Keratinocyte (primary cell): ENCODE data around the gene SPATA32. TPM values are rescaled to one million over a fixed set of nuclear protein-coding genes. Genes with fewer than 3 reads are reported as not detected.
"Not testable (repeated sequence)": the region's sequence is repeated elsewhere in the genome, so short reads cannot be mapped to it uniquely, and the experiment has no call there.

Source experiments
- DNase-seq: peaks from one replicate; pipeline ENCODE4 v3.0.0-alpha.2; 2011; ENCODE audit warnings: low read depth, missing footprints, low spot score
- FAIRE-seq: peaks from 2 replicates; lab custom pipeline; 2011; peaks lifted over from hg19 to GRCh38; lab: Jason Lieb, UNC
- H2AFZ ChIP-seq: 2 replicates; pipeline ENCODE4 v1.6.0; 2012; ENCODE audit warnings: low read length, control low read depth, inconsistent platforms; ENCODE audit not compliant: control insufficient read depth
- H3K27ac ChIP-seq: 2 replicates; pipeline ENCODE4 v1.5.1; 2011; ENCODE audit warnings: low read length; ENCODE audit not compliant: control insufficient read depth, insufficient read depth
- H3K27me3 ChIP-seq: 3 replicates; pipeline ENCODE4 v1.6.0; 2011; ENCODE audit warnings: low read length; ENCODE audit not compliant: control insufficient read depth, insufficient read depth; ENCODE audit errors: extremely low read depth
- H3K36me3 ChIP-seq, 2 experiments: 2 replicates in 1 of 2; 3 replicates in 1 of 2; pipeline ENCODE4 v1.5.1; 2011; ENCODE audit warnings: low read length in 2 of 2, mild to moderate bottlenecking in 1 of 2; ENCODE audit not compliant: control insufficient read depth in 2 of 2, insufficient read depth in 2 of 2; ENCODE audit errors: extremely low read depth in 1 of 2
- H3K4me1 ChIP-seq: 3 replicates; pipeline ENCODE4 v1.5.1; 2011; ENCODE audit warnings: low read length; ENCODE audit not compliant: control insufficient read depth, insufficient read depth; ENCODE audit errors: extremely low read depth
- H3K4me2 ChIP-seq: 3 replicates; pipeline ENCODE4 v1.6.0; 2011; ENCODE audit warnings: low read depth, low read length; ENCODE audit not compliant: control insufficient read depth, insufficient read depth; ENCODE audit errors: extremely low read depth
- H3K4me3 ChIP-seq, 3 experiments: fragments of 200-600 bp in 1 of 3; sonication (generic) in 1 of 3; 2 replicates in 2 of 3; 3 replicates in 1 of 3; pipeline ENCODE4 v1.5.1; 2011 to 2016; ENCODE audit warnings: low read length in 3 of 3, mild to moderate bottlenecking in 3 of 3, control low read depth in 2 of 3, inconsistent platforms in 1 of 3, low read depth in 1 of 3, mixed read lengths in 1 of 3, mixed run types in 1 of 3, moderate library complexity in 1 of 3; ENCODE audit not compliant: control insufficient read depth in 2 of 3, insufficient read depth in 2 of 3; ENCODE audit errors: extremely low read depth in 1 of 3
- H3K79me2 ChIP-seq: 2 replicates; pipeline ENCODE4 v1.6.0; 2012; ENCODE audit warnings: low read length; ENCODE audit not compliant: control insufficient read depth, insufficient read depth
- H3K9ac ChIP-seq: 3 replicates; pipeline ENCODE4 v1.6.0; 2011; ENCODE audit warnings: low read length; ENCODE audit not compliant: control insufficient read depth, insufficient read depth; ENCODE audit errors: extremely low read depth
- H3K9me1 ChIP-seq: 3 replicates; pipeline ENCODE4 v1.6.0; 2011; ENCODE audit warnings: low read length; ENCODE audit not compliant: control insufficient read depth, insufficient read depth; ENCODE audit errors: extremely low read depth
- H3K9me3 ChIP-seq: 2 replicates; pipeline ENCODE4 v1.5.1; 2012; ENCODE audit warnings: low read depth, low read length; ENCODE audit not compliant: control insufficient read depth
- H4K20me1 ChIP-seq: 3 replicates; pipeline ENCODE4 v1.6.0; 2011; ENCODE audit warnings: low read length; ENCODE audit not compliant: control insufficient read depth, insufficient read depth; ENCODE audit errors: extremely low read depth
- CTCF ChIP-seq, 3 experiments: IDR thresholded peaks in 1 of 3; conservative IDR thresholded peaks in 1 of 3; optimal IDR thresholded peaks in 1 of 3; 2 replicates in 2 of 3; 3 replicates in 1 of 3; pipeline versions ENCODE3 to v1.5.1; 2011; ENCODE audit warnings: low read length in 3 of 3, mild to moderate bottlenecking in 3 of 3, moderate library complexity in 2 of 3, control low read depth in 1 of 3, inconsistent platforms in 1 of 3; ENCODE audit not compliant: insufficient read depth in 2 of 3; ENCODE audit errors: extremely low read depth in 1 of 3
- EZH2 ChIP-seq: IDR thresholded peaks from one replicate; pipeline ENCODE4 v1.6.1; 2012; ENCODE audit warnings: inconsistent platforms, mild to moderate bottlenecking, low read length, moderate library complexity
- dilution Hi-C: fragments of 300-500 bp; cut with MboI; formaldehyde crosslinking; loops from one replicate; pipeline ENCODE4 v1.7.0; 2020; ENCODE audit warnings: low sequenced_read_pairs; ENCODE audit not compliant: extremely low pct_ligation_motif_present
- polyA plus RNA-seq, 5 experiments: library from polyadenylated mRNA; depleted of rRNA in 3 of 5; stranded (reverse) in 3 of 5; stranded (forward) in 1 of 5; unstranded in 1 of 5; fragments of >200 nt; gene quantifications; 1 replicate in 1 of 5; 2 replicates in 3 of 5; 3 replicates in 1 of 5; pipeline versions ENCODE4 v1.2.1 to v1.2.3, GENCODE V29; 2011 to 2012; ENCODE audit warnings: missing spikeins in 2 of 5, low read depth in 1 of 5, low replicate concordance in 1 of 5

SPATA32 gene
- polyA plus RNA-seq, 1 donor (not counting 4 experiments of a cell fraction or from before 2014, with no cell fraction given), result not detected

DNA sequence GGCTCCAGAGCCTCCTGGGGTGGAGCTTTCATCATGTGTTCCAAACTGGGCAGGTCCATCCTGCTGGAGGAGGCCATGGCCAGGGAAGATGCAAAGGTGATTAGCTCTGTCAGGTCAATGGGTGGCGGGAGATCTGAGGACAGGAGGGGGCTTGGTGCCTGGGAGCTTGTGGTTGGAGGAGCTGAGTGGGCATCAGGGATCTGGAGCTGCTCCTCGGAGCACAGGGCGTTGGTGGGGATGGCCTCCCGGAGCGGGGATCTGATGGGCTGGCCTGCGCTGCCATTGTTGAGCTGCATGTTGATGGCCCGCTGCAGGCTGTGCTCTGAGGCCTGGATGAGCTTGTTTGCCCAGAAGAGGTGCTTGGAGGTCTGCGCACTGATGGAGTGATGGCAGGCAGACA, 6.5 kb downstream of the SPATA32 start:
- Histone ChIP-seq H4K20me1 (no peaks in the 10 kb centered on the region), H3K4me1 (peaks cover 5% of the 10 kb centered on the region), H3K79me2 (no peaks in the 10 kb centered on the region), H3K9me3 (no peaks in the 10 kb centered on the region), H3K9me1 (no peaks in the 10 kb centered on the region), H3K27me3 (no peaks in the 10 kb centered on the region), H3K27ac (no peak overlapping the region), H3K9ac (no peak overlapping the region), H3K4me2 (no peak overlapping the region), H3K36me3 (peaks cover 0 to 2% of the 10 kb centered on the region in 2 experiments), H2AFZ (no peak overlapping the region), H3K4me3 (no peak overlapping the region)
- TF ChIP-seq EZH2 (no peak), CTCF (optimal IDR thresholded peaks at IDR 0.05 in 1 of 3, IDR thresholded peaks at IDR 0.05 in 1 of 3, conservative IDR thresholded peaks at IDR 0.05 in 1 of 3; ENCODE audit: extremely low read depth in 1 of 3, insufficient read depth in 2 of 3, low read length in 3 of 3) (no peak)
- dilution Hi-C loops, result no loop called here
- FAIRE-seq, result no peak
- DNase-seq, result no peak

GRCh38 chr17:45253879-45254278, 8.0 kb downstream of the SPATA32 start:
- Histone ChIP-seq H4K20me1 (no peaks in the 10 kb centered on the region), H3K36me3 (peaks cover 0 to 11% of the 10 kb centered on the region in 2 experiments), H3K9ac (no peak overlapping the region), H2AFZ (no peak overlapping the region), H3K27me3 (no peaks in the 10 kb centered on the region), H3K9me3 (no peaks in the 10 kb centered on the region), H3K4me1 (peaks cover 8% of the 10 kb centered on the region), H3K4me3 (no peak overlapping the region), H3K79me2 (no peaks in the 10 kb centered on the region), H3K27ac (no peak overlapping the region), H3K9me1 (no peaks in the 10 kb centered on the region), H3K4me2 (no peak overlapping the region)
- FAIRE-seq, result no peak
- dilution Hi-C loops, result no loop called here
- TF ChIP-seq CTCF (optimal IDR thresholded peaks at IDR 0.05 in 1 of 3, IDR thresholded peaks at IDR 0.05 in 1 of 3, conservative IDR thresholded peaks at IDR 0.05 in 1 of 3; ENCODE audit: extremely low read depth in 1 of 3, insufficient read depth in 2 of 3, low read length in 3 of 3), result no peak
- no peak for TF ChIP-seq EZH2
- DNase-seq, result no peak

DNA sequence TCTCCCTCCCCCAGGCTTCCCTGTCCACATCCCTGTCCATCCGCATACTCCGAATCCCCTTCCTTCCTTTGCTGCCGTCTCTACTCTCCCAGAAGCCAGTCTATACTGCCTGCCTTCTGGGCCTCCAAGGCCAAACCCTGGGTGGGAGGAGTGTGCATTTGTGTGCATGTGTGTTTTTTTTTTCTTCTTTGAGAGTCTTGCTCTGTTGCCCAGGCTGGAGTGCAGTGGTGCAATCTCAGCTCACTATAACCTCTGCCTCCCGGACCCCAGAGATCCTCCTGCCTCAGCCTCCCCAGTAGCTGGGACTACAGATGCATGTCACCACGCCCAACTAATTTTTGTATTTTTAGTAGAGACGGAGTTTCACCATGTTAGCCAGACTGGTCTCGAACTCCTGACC, 8.7 kb downstream of the SPATA32 start:
- H3K79me2 ChIP-seq, H3K9me3 ChIP-seq, H3K9ac ChIP-seq, dilution Hi-C loops, FAIRE-seq, H3K4me2 ChIP-seq, H3K27ac ChIP-seq, DNase-seq, H3K4me3 ChIP-seq, H4K20me1 ChIP-seq, H2AFZ ChIP-seq, H3K27me3 ChIP-seq, H3K9me1 ChIP-seq: not testable (repeated sequence)
- peaks cover 13% of the 10 kb centered on the region for H3K4me1 ChIP-seq
- peaks cover 0 to 11% of the 10 kb centered on the region in 2 experiments for H3K36me3 ChIP-seq
